DMS53 treated with DMSO at 0.1 percent for 48 hours (cell line): ENCODE results near the gene TH.

Experiments
- DNase-seq: peaks from one replicate; lab custom pipeline; 2025; ENCODE audit not compliant: unreplicated experiment; lab: John Stamatoyannopoulos, UW

TH gene

GRCh38 chr11:2208691-2209369 is 37.2 kb upstream of the TH start:
- peak; percentile 87 for DNase-seq

- DNase-seq, result peak; percentile 32
Observed at GRCh38 chr11:2207773-2208621, 36.4 kb upstream of the TH start.

GRCh38 chr11:2207212-2207611 is 35.6 kb upstream of the TH start:
- no peak for DNase-seq

- DNase-seq, result no peak
Observed at GRCh38 chr11:2205981-2206690, 34.5 kb upstream of the TH start.

GRCh38 chr11:2205214-2205720 is 33.7 kb upstream of the TH start:
- DNase-seq, result no peak

GRCh38 chr11:2204361-2205213 is 33.0 kb upstream of the TH start:
- no peak for DNase-seq

- DNase-seq, result no peak
Observed at GRCh38 chr11:2203440-2204259, 32.0 kb upstream of the TH start.

- DNase-seq, result no peak
Observed at GRCh38 chr11:2202900-2203439, 31.4 kb upstream of the TH start.

GRCh38 chr11:2202071-2202899 is 30.7 kb upstream of the TH start:
- DNase-seq, result peak; percentile 99

GRCh38 chr11:2201542-2201941 is 29.9 kb upstream of the TH start:
- DNase-seq, result no peak

GRCh38 chr11:2200957-2201519 is 29.4 kb upstream of the TH start:
- DNase-seq, result no peak

- no peak for DNase-seq
Observed at GRCh38 chr11:2200536-2200935, 28.9 kb upstream of the TH start.

GRCh38 chr11:2199466-2200341 is 28.1 kb upstream of the TH start:
- no peak for DNase-seq

GRCh38 chr11:2198621-2199365 is 27.2 kb upstream of the TH start:
- no peak for DNase-seq

GRCh38 chr11:2197771-2198520 is 26.3 kb upstream of the TH start:
- no peak for DNase-seq
